ENCODE measurements around the gene SEC14L3.
A peak's percentile ranks its signal among the peaks of the same experiment; 100 is the strongest.

SEC14L3 gene

DNA sequence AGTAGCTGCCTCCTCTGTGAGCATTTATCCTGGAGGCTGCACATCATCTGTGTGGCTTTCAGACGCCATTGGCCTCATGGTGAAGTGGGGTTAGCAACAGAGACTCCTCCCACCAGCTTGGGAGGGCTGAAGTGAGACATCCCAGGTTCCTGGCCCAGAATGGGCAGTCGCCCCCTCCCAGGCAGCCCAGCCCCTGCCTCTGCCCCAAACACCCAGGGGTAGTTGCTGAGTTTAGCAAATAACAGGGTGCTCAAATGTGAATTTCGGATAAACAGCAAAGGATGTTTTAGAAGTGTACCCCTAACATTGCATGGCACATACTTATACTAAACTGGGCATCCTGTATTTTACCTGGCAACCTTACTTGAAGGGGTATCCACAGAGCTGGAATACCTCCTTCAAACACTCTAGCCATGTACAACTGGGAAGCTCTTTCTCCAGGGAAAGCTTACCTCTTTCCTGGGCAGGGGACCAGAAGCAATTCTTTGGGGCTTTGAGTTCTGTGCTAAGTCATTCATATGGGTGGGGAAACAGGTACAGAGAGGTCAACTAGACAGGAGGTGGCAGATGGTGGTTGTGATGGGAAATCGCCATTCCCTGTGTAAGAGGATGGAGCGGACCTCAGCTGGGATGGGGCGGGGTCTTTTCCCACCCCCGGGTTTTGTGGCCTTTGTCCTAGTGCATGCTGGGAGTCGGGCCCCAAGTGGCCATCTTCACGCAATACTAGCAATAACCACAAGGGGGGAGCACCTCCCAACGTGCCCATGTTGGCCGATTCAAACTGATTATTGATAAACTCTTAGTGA, 27.0 kb downstream of the SEC14L3 start:
- DNase-seq (ENCODE audit: low read depth), result no peak

- no peak for DNase-seq (ENCODE audit: low read depth)
These were observed 30.7 kb downstream of the SEC14L3 start for GRCh38 chr22:30441088-30441487.

- no peak for DNase-seq (ENCODE audit: low read depth)
These were observed 32.0 kb downstream of the SEC14L3 start for GRCh38 chr22:30439836-30440235.

- DNase-seq (ENCODE audit: low read depth), result no peak
These were observed 32.6 kb downstream of the SEC14L3 start for GRCh38 chr22:30439226-30439625.

DNA sequence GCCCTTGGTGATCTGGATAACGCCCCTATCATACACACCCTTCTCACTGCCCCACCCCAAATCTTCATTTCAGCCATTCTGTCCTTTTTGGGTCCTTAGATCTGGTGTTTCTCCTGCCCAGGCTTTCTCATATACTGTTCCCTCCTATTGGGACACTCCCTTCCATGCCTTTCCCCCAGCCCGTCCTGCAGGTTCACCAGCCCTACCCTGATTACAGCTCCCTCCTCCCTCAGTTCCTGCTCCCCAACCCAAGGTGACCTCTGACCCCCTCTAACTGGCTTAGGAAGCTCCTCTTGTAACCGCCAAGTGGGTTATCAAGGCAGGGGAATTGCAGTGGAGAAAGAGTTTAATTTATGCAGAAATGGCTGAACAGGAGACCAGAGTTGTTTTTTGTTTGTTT, 33.3 kb downstream of the SEC14L3 start:
- DNase-seq (ENCODE audit: low read depth), result no peak

- no peak for DNase-seq (ENCODE audit: low read depth)
These were observed 35.6 kb downstream of the SEC14L3 start for GRCh38 chr22:30436196-30436595.

- DNase-seq (ENCODE audit: low read depth), result no peak
These were observed 36.1 kb downstream of the SEC14L3 start for GRCh38 chr22:30435674-30436126.

GRCh38 chr22:30434843-30435242, 37.0 kb downstream of the SEC14L3 start:
- no peak for DNase-seq (ENCODE audit: low read depth)

- no peak for DNase-seq (ENCODE audit: low read depth)
These were observed 38.0 kb downstream of the SEC14L3 start for GRCh38 chr22:30433773-30434172.

DNA sequence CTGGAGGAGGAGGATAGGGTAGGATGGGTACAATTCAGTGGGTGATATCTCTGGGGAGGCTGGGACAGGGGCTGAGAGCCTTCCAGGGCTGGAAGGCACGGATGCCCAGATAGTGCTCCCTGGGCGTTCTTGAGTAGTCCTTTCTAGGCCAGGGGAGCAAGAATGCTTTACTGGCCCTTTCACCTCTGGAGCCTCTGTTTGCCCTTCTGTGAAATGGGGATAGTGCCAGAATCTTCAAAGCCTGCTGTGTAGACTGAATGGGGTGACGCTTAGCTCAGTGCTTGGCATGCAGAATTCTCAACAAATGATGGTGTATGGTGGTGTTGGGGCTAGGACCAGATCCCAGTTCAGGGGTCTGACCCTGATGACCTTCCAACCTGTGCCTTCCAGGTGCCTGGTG, 38.6 kb downstream of the SEC14L3 start:
- DNase-seq (ENCODE audit: low read depth), result no peak

- no peak for DNase-seq (ENCODE audit: low read depth)
These were observed 39.3 kb downstream of the SEC14L3 start for GRCh38 chr22:30432520-30432919.

DNA sequence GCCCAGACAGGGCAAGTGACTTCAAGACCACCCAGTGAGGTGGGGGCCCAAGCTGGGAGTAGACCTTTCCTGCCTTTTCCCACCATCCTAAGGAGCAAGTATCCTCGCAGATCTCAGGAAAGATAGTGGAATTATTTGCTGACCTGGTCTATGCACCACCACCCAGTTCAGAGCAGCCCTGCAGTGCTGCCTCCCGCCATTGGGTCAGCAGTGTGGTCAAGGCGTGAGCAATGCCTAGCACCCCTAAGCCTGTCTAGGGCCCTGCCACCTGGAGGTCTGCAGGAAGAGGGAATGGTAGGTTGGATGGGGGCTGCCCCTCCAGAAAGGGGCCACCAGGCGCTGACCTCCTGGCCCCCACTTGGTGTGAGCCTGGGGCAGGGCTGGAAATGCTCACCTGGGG, 39.7 kb downstream of the SEC14L3 start:
- DNase-seq (ENCODE audit: low read depth), result no peak

GRCh38 chr22:30430933-30431332, 40.9 kb downstream of the SEC14L3 start:
- no peak for DNase-seq (ENCODE audit: low read depth)

DNA sequence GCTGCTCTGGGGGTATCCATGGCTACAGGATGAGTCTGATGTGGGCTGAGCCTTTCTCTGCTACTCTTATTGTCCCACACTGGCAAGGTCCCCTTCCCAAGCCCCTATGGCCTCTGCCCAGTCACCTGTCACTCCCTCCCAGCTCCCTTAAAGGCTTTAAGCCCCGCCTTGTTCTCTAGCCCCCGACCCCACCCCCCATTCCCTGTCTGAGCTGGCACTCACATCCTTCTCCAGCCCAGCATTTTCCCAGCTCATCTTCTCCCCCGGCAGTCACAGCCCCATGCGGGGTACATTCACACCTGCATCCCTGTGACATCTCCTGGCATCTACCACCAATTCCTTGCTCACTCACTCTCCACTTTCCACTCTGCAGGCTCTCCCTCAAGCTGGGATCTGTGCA, 41.9 kb downstream of the SEC14L3 start:
- no peak for DNase-seq (ENCODE audit: low read depth)

GRCh38 chr22:30427871-30428270, 43.9 kb downstream of the SEC14L3 start:
- DNase-seq (ENCODE audit: low read depth), result no peak

- DNase-seq (ENCODE audit: low read depth), result no peak
These were observed 45.1 kb downstream of the SEC14L3 start for GRCh38 chr22:30426388-30427353.

- no peak for DNase-seq (ENCODE audit: low read depth)
These were observed 46.0 kb downstream of the SEC14L3 start, which contains the start of gene MTFP1 for GRCh38 chr22:30425616-30426387. Gene MTFP1, plus strand, starts transcription at chr22:30425768. Its CDS starts 112 bp downstream, at chr22:30425880.

DNA sequence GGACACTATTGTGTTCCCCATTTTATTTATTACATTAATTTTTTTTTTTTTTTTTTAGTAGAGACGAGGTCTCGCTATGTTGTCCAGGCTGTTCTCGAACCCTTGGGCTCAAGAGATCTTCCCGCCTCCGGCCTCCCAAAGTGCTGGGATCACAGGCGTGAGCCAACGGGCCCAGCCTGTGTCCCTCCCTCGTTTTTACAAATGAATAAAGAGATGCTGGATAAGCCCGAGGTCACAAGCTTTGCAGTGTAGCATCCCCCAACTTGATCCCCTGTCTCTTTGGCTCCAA, 46.5 kb downstream of the SEC14L3 start:
- DNase-seq (ENCODE audit: low read depth), result no peak

- DNase-seq (ENCODE audit: low read depth), result no peak
These were observed 47.1 kb downstream of the SEC14L3 start for GRCh38 chr22:30424534-30425326.

GRCh38 chr22:30423959-30424533, 47.8 kb downstream of the SEC14L3 start:
- DNase-seq (ENCODE audit: low read depth), result peak; percentile 95
